Osteoblast (primary cell): ENCODE measurements around the gene S100P. TPM values are rescaled to one million over a fixed set of nuclear protein-coding genes. Genes with fewer than 3 reads are reported as not detected.
"Not testable (repeated sequence)": the region's sequence is repeated elsewhere in the genome, so short reads cannot be mapped to it uniquely, and the experiment has no call there.

Experiments
- DNase-seq: peaks from one replicate; pipeline ENCODE4 v3.0.0; 2011; ENCODE audit warnings: low spot score, mixed read lengths; ENCODE audit not compliant: insufficient read length; ENCODE audit errors: missing footprints
- H2AFZ ChIP-seq: 2 replicates; pipeline ENCODE4 v1.6.0; 2011; ENCODE audit warnings: mild to moderate bottlenecking, low read length
- H3K27ac ChIP-seq: 2 replicates; pipeline ENCODE4 v1.5.1; 2011; ENCODE audit warnings: mild to moderate bottlenecking, low read depth, low read length, moderate library complexity
- H3K27me3 ChIP-seq: 2 replicates; pipeline ENCODE4 v1.6.0; 2012; ENCODE audit warnings: mild to moderate bottlenecking, control low read depth, inconsistent platforms, low read length, moderate library complexity; ENCODE audit not compliant: insufficient read depth
- H3K36me3 ChIP-seq: 2 replicates; pipeline ENCODE4 v1.5.1; 2011; ENCODE audit warnings: mild to moderate bottlenecking, low read length, control low read depth, moderate library complexity; ENCODE audit not compliant: insufficient read depth
- H3K4me1 ChIP-seq: 2 replicates; pipeline ENCODE4 v1.5.1; 2011; ENCODE audit warnings: mild to moderate bottlenecking, low read length, control low read depth, moderate library complexity; ENCODE audit not compliant: insufficient read depth
- H3K4me2 ChIP-seq: 2 replicates; pipeline ENCODE4 v1.6.0; 2011; ENCODE audit warnings: mild to moderate bottlenecking, low read length; ENCODE audit not compliant: insufficient read depth
- H3K4me3 ChIP-seq: fragments of 200-600 bp; sonication (generic); 3 replicates; pipeline ENCODE4 v1.5.1; 2012; ENCODE audit warnings: mild to moderate bottlenecking, low read length, inconsistent platforms; ENCODE audit not compliant: insufficient read depth
- H3K79me2 ChIP-seq: 2 replicates; pipeline ENCODE4 v1.6.0; 2012; ENCODE audit warnings: mild to moderate bottlenecking, low read length, control low read depth, inconsistent platforms; ENCODE audit not compliant: insufficient read depth
- H3K9me3 ChIP-seq: 2 replicates; pipeline ENCODE4 v1.5.1; 2011; ENCODE audit warnings: low read depth, low read length, control low read depth
- H4K20me1 ChIP-seq: 2 replicates; pipeline ENCODE4 v1.6.0; 2012; ENCODE audit warnings: mild to moderate bottlenecking, low read length, control low read depth; ENCODE audit not compliant: insufficient read depth
- total RNA-seq: library from RNA; depleted of rRNA; stranded (reverse); fragments of >200 nt; gene quantifications from 2 replicates; pipeline ENCODE4 v1.2.3, GENCODE V29; 2012
- TF ChIP-seq, protein P1 (sequence below): IDR thresholded peaks from 2 replicates; pipeline ENCODE4 v1.5.1; 2011; ENCODE audit warnings: mild to moderate bottlenecking, low read depth, low read length, moderate library complexity; ENCODE audit errors: extremely low read depth

The S100P gene
- total RNA-seq, 1 donor: 0.36 TPM

DNA sequence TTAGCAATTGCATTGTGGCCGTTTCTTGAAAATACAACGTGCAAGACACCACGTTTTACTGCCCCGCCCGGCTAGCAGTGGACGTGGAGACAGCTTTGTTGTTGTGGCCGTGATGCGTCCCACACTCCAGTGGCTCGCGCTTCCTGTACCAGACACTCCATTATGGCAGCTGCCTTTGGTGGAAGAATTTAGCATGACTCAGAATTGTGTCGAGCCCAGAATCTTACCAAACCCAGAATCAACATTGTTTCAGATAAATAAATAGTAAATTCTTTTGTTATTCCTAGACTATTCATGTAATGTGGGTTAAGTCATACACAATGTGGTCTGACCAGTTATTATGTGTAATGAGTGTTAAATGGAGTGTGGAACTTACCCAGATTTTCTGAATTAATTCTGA is 25.3 kb upstream of the S100P start:
- Histone ChIP-seq H4K20me1 (peaks cover 3% of the 10 kb centered on the region), H3K4me2 (peak overlapping the region; percentile 62), H3K27ac (no peak overlapping the region), H3K36me3 (no peaks in the 10 kb centered on the region), H3K79me2 (no peaks in the 10 kb centered on the region), H3K4me1 (peaks cover 17% of the 10 kb centered on the region), H3K27me3 (peaks cover 17% of the 10 kb centered on the region), H3K4me3 (no peak overlapping the region), H3K9me3 (no peaks in the 10 kb centered on the region), H2AFZ (no peak overlapping the region)
- TF ChIP-seq, protein P1, sequence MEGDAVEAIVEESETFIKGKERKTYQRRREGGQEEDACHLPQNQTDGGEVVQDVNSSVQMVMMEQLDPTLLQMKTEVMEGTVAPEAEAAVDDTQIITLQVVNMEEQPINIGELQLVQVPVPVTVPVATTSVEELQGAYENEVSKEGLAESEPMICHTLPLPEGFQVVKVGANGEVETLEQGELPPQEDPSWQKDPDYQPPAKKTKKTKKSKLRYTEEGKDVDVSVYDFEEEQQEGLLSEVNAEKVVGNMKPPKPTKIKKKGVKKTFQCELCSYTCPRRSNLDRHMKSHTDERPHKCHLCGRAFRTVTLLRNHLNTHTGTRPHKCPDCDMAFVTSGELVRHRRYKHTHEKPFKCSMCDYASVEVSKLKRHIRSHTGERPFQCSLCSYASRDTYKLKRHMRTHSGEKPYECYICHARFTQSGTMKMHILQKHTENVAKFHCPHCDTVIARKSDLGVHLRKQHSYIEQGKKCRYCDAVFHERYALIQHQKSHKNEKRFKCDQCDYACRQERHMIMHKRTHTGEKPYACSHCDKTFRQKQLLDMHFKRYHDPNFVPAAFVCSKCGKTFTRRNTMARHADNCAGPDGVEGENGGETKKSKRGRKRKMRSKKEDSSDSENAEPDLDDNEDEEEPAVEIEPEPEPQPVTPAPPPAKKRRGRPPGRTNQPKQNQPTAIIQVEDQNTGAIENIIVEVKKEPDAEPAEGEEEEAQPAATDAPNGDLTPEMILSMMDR: no peak
- peak; percentile 92 for DNase-seq

DNA sequence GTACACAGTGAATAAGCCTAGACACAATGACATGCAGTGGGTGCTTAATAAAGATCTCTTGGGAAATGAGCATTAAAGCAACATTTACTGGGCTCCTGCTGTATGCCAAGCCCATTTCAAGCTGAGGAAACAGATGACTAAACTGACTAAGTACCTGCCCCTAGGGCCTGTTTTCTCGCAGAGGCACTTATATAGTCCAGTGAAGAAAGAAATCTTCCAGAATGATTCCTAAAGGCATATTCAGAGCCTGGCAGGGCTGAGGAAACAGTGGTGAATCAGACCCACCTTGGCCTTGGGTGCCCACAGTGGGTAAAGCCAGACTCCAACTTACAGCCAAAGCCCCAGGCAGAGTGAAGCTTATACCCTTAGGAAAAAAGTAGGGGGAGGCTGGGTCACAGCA is 22.0 kb upstream of the S100P start:
- Histone ChIP-seq H3K27ac (no peak overlapping the region), H3K36me3 (peaks cover 7% of the 10 kb centered on the region), H2AFZ (no peak overlapping the region), H3K79me2 (peaks cover 21% of the 10 kb centered on the region), H3K27me3 (no peaks in the 10 kb centered on the region), H3K4me2 (no peak overlapping the region), H4K20me1 (peaks cover 21% of the 10 kb centered on the region), H3K4me1 (peaks cover 31% of the 10 kb centered on the region), H3K9me3 (no peaks in the 10 kb centered on the region), H3K4me3 (no peak overlapping the region)
- TF ChIP-seq, protein P1: no peak
- DNase-seq: peak; percentile 53

DNA sequence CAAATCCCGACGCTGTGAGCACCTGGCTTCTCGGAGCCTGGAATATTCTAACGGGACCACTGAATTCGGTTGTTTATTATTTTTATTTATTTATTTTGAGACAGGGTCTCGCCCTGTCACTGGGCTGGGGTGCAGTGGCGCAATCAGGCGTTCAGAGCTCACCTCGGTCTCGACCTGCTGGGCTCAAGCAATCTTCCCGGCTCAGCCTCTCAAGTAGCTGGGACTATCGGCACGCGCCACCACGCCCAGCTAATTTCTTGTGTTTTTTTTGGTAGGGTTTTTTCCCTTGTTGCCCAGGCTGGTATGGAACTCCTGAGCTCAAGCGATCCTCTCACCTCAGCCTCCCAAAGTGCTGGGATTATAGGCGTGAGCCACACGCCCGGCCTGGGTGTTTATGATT is 21.5 kb upstream of the S100P start:
- Histone ChIP-seq H2AFZ (no peak overlapping the region), H3K27ac (no peak overlapping the region), H3K4me2 (no peak overlapping the region), H3K36me3 (peaks cover 7% of the 10 kb centered on the region), H3K4me1 (peaks cover 31% of the 10 kb centered on the region), H3K4me3 (no peak overlapping the region), H3K27me3 (no peaks in the 10 kb centered on the region), H3K9me3 (no peaks in the 10 kb centered on the region), H3K79me2 (peaks cover 26% of the 10 kb centered on the region), H4K20me1 (peaks cover 26% of the 10 kb centered on the region)
- TF ChIP-seq, protein P1: no peak
- no peak for DNase-seq

DNA sequence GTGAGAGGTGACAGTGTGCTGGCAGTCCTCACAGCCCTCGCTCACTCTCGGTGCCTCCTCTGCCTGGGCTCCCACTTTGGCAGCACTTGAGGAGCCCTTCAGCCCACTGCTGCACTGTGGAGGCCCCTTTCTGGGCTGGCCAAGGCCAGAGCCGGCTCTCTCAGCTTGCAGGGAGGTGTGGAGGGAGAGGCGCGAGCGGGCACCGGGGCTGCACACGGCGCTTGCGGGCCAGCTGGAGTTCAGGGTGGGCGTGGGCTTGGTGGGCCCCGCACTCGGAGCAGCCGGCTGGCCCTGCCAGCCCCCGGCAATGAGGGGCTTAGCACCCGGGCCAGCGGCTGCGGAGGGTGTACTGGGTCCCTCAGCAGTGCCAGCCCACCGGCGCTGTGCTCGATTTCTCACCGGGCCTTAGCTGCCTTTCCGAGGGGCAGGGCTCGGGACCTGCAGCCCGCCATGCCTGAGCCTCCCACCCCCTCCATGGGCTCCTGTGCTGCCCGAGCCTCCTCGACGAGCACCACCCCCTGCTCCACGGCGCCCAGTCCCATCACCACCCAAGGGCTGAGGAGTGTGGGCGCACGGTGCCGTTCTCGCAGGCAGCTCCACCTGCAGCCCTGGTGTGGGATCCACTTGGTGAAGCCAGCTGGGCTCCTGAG is 21.0 kb upstream of the S100P start:
- not testable (repeated sequence) for H3K36me3 ChIP-seq, H3K27ac ChIP-seq, H3K9me3 ChIP-seq, H3K4me2 ChIP-seq, H2AFZ ChIP-seq, DNase-seq, H3K4me3 ChIP-seq, H3K27me3 ChIP-seq
- H4K20me1 ChIP-seq: peaks cover 27% of the 10 kb centered on the region
- H3K79me2 ChIP-seq: peaks cover 28% of the 10 kb centered on the region
- H3K4me1 ChIP-seq: peaks cover 31% of the 10 kb centered on the region

DNA sequence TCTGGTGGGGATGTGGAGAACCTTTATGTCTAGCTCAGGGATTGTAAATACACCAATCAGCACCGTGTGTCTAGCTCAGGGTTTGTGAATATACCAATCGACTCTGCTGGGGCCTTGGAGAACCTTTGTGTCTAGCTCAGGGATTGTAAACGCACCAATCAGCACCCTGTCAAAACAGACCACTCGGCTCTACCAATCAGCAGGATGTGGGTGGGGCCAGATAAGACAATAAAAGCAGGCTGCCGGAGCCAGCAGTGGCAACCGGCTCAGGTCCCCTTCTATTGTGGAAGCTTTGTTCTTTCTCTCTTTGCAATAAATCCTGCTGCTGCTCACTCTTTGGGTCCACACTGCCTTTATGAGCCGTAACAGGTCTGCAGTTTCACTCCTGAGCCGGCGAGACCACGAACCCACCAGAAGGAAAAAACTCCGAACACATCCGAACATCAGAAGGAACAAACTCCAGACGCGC is 20.5 kb upstream of the S100P start:
- H3K36me3 ChIP-seq, H3K27me3 ChIP-seq, DNase-seq, H3K9me3 ChIP-seq: not testable (repeated sequence)
- Histone ChIP-seq H3K79me2 (peaks cover 28% of the 10 kb centered on the region), H2AFZ (peak overlapping the region; percentile 96), H3K27ac (peak overlapping the region; percentile 21), H3K4me2 (peak overlapping the region; percentile 92), H4K20me1 (peaks cover 27% of the 10 kb centered on the region), H3K4me1 (peaks cover 28% of the 10 kb centered on the region), H3K4me3 (peak overlapping the region; percentile 71)
